ENCODE measurements around the gene BICDL1. TPM values are rescaled to one million over a fixed set of nuclear protein-coding genes. Genes with fewer than 3 reads are reported as not detected.

The BICDL1 gene
- total RNA-seq, 4 donors from 2014 or later = 19.7 to 66.7 (median 44.1) TPM

DNA sequence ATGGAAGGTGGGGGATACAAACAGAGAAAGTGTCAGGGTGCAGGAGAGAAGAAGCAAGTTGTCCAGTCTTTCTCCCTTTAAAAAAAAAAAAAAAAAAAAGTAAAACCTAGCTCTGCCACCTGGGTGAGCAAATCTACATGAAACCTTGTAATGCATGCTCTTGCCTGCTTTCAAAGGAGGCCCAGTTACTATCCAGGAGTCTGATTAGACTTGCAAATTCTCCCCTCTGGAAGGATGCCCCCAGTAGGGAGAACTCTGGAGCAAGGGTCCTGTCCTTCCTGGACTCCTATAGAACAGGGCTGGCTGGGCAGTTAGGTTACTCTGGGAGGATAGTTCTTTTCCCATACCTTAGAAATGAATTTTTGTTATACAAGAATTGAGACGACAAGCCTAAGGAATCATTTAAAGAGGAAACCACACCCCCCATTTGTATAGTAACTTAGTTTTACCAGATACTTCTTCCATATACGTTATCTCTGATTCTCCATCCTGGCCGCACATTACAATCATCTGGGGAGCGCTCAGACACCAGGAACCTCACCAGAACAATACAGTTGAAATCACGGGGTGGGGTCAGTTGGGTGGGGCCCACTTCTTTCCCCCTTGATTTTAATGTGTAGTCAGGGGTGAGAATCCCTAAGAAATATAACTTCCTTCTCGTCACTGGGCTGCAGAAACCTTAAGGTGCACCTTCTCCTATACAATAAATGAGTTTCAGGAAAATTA lies 97.0 kb downstream of the BICDL1 start:
- Histone ChIP-seq H3K4me1 (peaks cover 8 to 31% (median 12%) of the 10 kb centered on the region in 3 donors), H3K4me3 (peak overlapping the region in 2 of 4 donors; percentile 37 to 57), H3K27ac (peak overlapping the region; percentile 76 to 87 (median 82)), H3K9me3 (no peaks in the 10 kb centered on the region), H3K36me3 (peaks cover 0 to 17% (median 0%) of the 10 kb centered on the region in 3 donors), H3K27me3 (no peaks in the 10 kb centered on the region)
- intact Hi-C loops (cut with DNase I) = no loop called here
- DNase-seq = no peak
- TF ChIP-seq CTCF (IDR thresholded peaks at IDR 0.05) (no peak), POLR2A (IDR thresholded peaks at IDR 0.05) (no peak)
- WGBS, 2 donors = 52 to 59% methylated on average over 6 of the region's 6 CpGs

GRCh38 chr12:120086801-120087621 lies 98.0 kb downstream of the BICDL1 start:
- TF ChIP-seq CTCF (IDR thresholded peaks at IDR 0.05) (peak; percentile 83 to 99 (median 98)), POLR2A (IDR thresholded peaks at IDR 0.05) (peak in 1 of 4 donors; percentile 27)
- peaks cover 8 to 31% (median 12%) of the 10 kb centered on the region in 3 donors for H3K4me1 ChIP-seq
- H3K36me3 ChIP-seq = peaks cover 0 to 26% (median 0%) of the 10 kb centered on the region in 3 donors
- H3K9me3 ChIP-seq = no peaks in the 10 kb centered on the region
- intact Hi-C loops (cut with DNase I) = no loop called here
- H3K27ac ChIP-seq = peak overlapping the region; percentile 76 to 87 (median 82)
- DNase-seq = peak; percentile 93
- 0 to 1% methylated on average over 16 to 20 of the region's 55 CpGs for WGBS, 2 donors
- no peaks in the 10 kb centered on the region for H3K27me3 ChIP-seq
- peak overlapping the region in 3 of 4 donors; percentile 32 to 57 (median 37) for H3K4me3 ChIP-seq

DNA sequence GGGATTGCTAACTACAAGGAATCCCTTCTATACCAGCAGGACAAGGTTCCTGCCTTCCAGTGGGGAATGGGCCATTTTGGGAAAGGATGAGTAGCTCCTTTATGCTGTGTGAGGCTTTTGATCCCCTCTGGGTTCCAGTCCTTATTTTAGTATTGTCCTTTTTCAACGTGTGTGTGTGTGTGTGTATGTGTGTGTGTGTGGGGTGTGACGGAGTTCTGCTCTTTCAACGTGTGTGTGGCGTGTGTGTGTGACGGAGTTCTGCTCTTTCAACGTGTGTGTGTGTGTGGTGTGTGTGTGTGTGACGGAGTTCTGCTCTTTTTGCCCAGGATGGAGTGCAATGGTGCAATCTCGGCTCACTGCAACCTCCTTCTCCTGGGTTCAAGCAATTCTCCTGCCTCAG lies 100.1 kb downstream of the BICDL1 start:
- no peak for DNase-seq
- Histone ChIP-seq H3K36me3 (peaks cover 0 to 47% (median 5%) of the 10 kb centered on the region in 3 donors), H3K27me3 (no peaks in the 10 kb centered on the region), H3K4me1 (peaks cover 8 to 28% (median 12%) of the 10 kb centered on the region in 3 donors), H3K4me3 (no peak overlapping the region), H3K9me3 (no peaks in the 10 kb centered on the region), H3K27ac (no peak overlapping the region)
- intact Hi-C loops (cut with DNase I) = no loop called here
- TF ChIP-seq CTCF (IDR thresholded peaks at IDR 0.05) = no peak
- TF ChIP-seq POLR2A (IDR thresholded peaks at IDR 0.05) = no peak
- WGBS, 2 donors = 27 to 46% methylated on average over 8 of the region's 8 CpGs

DNA sequence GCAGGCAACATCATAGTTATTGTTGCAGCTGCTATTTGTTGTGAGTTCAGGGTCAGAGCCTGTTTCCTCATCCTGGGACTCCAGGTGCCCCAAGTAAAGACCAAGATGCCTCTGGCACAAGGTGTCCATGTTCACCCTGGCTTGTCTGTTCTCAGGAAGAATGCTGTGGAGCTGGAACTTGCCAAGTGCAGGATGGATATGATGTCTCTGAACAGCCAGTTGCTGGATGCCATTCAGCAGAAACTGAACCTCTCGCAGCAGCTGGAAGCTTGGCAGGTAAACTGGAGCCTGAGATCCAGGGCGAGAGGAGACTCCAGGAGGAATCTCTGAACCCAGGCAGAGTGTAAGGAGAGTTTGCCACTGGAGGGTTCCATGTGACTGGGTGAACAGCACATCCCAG lies 100.8 kb downstream of the BICDL1 start:
- TF ChIP-seq POLR2A (IDR thresholded peaks at IDR 0.05) (no peak), CTCF (IDR thresholded peaks at IDR 0.05) (no peak)
- no peak overlapping the region for H3K4me3 ChIP-seq
- WGBS, 2 donors = 39% methylated on average over 2 of the region's 2 CpGs; no CpG with 5 or more reads in 1 of the 2 donors
- DNase-seq = no peak
- H3K36me3 ChIP-seq = peaks cover 4 to 54% (median 5%) of the 10 kb centered on the region in 3 donors
- peaks cover 8 to 35% (median 12%) of the 10 kb centered on the region in 3 donors for H3K4me1 ChIP-seq
- no peaks in the 10 kb centered on the region for H3K9me3 ChIP-seq
- no peak overlapping the region for H3K27ac ChIP-seq
- no peaks in the 10 kb centered on the region for H3K27me3 ChIP-seq
- intact Hi-C loops (cut with DNase I) = no loop called here

- Histone ChIP-seq H3K4me3 (no peak overlapping the region), H3K27ac (no peak overlapping the region), H3K9me3 (no peaks in the 10 kb centered on the region), H3K4me1 (peaks cover 8 to 37% (median 12%) of the 10 kb centered on the region in 3 donors), H3K27me3 (no peaks in the 10 kb centered on the region), H3K36me3 (peaks cover 5 to 58% (median 6%) of the 10 kb centered on the region in 3 donors)
- intact Hi-C loops (cut with DNase I) = no loop called here
- TF ChIP-seq CTCF (IDR thresholded peaks at IDR 0.05) = no peak
- no peak for TF ChIP-seq POLR2A (IDR thresholded peaks at IDR 0.05)
- 74 to 88% methylated on average over 3 of the region's 3 CpGs for WGBS, 2 donors
- DNase-seq = no peak
These were observed 101.2 kb downstream of the BICDL1 start for GRCh38 chr12:120090206-120090605.
